IMR-90 (cell line): ENCODE results near the gene PLXNB1. TPM values are rescaled to one million over a fixed set of nuclear protein-coding genes. Genes with fewer than 3 reads are reported as not detected.

ENCODE experiments used
- ATAC-seq: fragments of 200-7000 bp; cut with Tn5 transposase; 2 replicates; pipeline ENCODE4 v1.9.1; 2020; ENCODE audit warnings: low read depth, mild to moderate bottlenecking, moderate library complexity
- BruUV-seq: library from RNA; stranded (reverse); fragments of 400-500 nt; replicated peaks from 2 replicates; lab custom pipeline; 2021; lab: Mats Ljungman, UMichigan
- CTCF ChIA-PET: fragments of 300-600 bp; formaldehyde crosslinking; extraction: SDS; loops from one replicate; lab custom pipeline; 2021; ENCODE audit warnings: antibody characterized with exemption; lab: Yijun Ruan, JAX
- POLR2A ChIA-PET: fragments of 300-600 bp; sonication (Branson Sonifier 250); formaldehyde crosslinking; loops from one replicate; lab custom pipeline; 2022; ENCODE audit warnings: antibody characterized with exemption; ENCODE audit not compliant: unreplicated experiment; lab: Charles Lee
- DNase-seq: peaks from one replicate; pipeline ENCODE4 v3.0.0; 2013
- H2AFZ ChIP-seq: replicated peaks from 2 replicates; pipeline ENCODE3; 2013; ENCODE audit warnings: low read length, mild to moderate bottlenecking; ENCODE audit not compliant: poor library complexity
- H2AK5ac ChIP-seq: 2 replicates; pipeline ENCODE4 v1.6.1; 2013; ENCODE audit warnings: low read depth, low read length, inconsistent platforms
- H2AK9ac ChIP-seq: replicated peaks from 2 replicates; pipeline ENCODE3; 2013; ENCODE audit warnings: mild to moderate bottlenecking, low read depth, low read length, moderate library complexity; ENCODE audit not compliant: poor library complexity
- H2BK120ac ChIP-seq: 2 replicates; pipeline ENCODE4 v1.6.1; 2013; ENCODE audit warnings: low read depth, low read length, inconsistent platforms
- H2BK15ac ChIP-seq: 3 replicates; pipeline ENCODE4 v1.6.1; 2013; ENCODE audit warnings: low read depth, low read length, inconsistent platforms
- H2BK20ac ChIP-seq: 2 replicates; pipeline ENCODE4 v1.6.1; 2013; ENCODE audit warnings: low read depth, mild to moderate bottlenecking, inconsistent platforms, low read length, moderate library complexity
- H2BK5ac ChIP-seq: 2 replicates; pipeline ENCODE4 v1.6.1; 2013; ENCODE audit warnings: mild to moderate bottlenecking, low read depth, low read length, inconsistent platforms; ENCODE audit not compliant: poor library complexity, severe bottlenecking
- H3K14ac ChIP-seq: replicated peaks from 2 replicates; pipeline ENCODE4 v1.6.1; 2013; ENCODE audit warnings: low read depth, low read length, inconsistent platforms
- H3K18ac ChIP-seq: 2 replicates; pipeline ENCODE4 v1.6.1; 2013; ENCODE audit warnings: low read depth, low read length, control low read depth
- H3K23ac ChIP-seq: 2 replicates; pipeline ENCODE4 v1.6.1; 2013; ENCODE audit warnings: low read depth, low read length, inconsistent platforms
- H3K27ac ChIP-seq: 2 replicates; pipeline ENCODE4 v1.5.1; 2013; ENCODE audit warnings: mild to moderate bottlenecking, control low read depth, low read length; ENCODE audit not compliant: insufficient read depth
- H3K27me3 ChIP-seq: 2 replicates; pipeline ENCODE4 v1.6.1; 2013; ENCODE audit warnings: low read length; ENCODE audit not compliant: control insufficient read depth, insufficient read depth
- H3K36me3 ChIP-seq: 2 replicates; pipeline ENCODE4 v1.6.1; 2013; ENCODE audit warnings: low read length, mixed read lengths; ENCODE audit not compliant: control insufficient read depth, insufficient read depth
- H3K4ac ChIP-seq: 2 replicates; pipeline ENCODE4 v1.6.1; 2013; ENCODE audit warnings: low read depth, low read length, inconsistent platforms
- H3K4me1 ChIP-seq: 2 replicates; pipeline ENCODE4 v1.6.1; 2013; ENCODE audit warnings: low read length, mixed read lengths; ENCODE audit not compliant: control insufficient read depth, insufficient read depth
- H3K4me2 ChIP-seq: 2 replicates; pipeline ENCODE4 v1.6.1; 2013; ENCODE audit warnings: low read depth, mild to moderate bottlenecking, control low read depth, low read length, moderate library complexity
- H3K4me3 ChIP-seq: 2 replicates; pipeline ENCODE4 v1.5.1; 2013; ENCODE audit warnings: low read depth, mild to moderate bottlenecking, control low read depth, low read length, moderate library complexity; ENCODE audit not compliant: insufficient read depth
- H3K56ac ChIP-seq: 2 replicates; pipeline ENCODE4 v1.6.1; 2013; ENCODE audit warnings: low read length, inconsistent platforms; ENCODE audit not compliant: insufficient read depth; ENCODE audit errors: extremely low read depth
- H3K79me1 ChIP-seq, 2 experiments: 2 replicates each; pipeline ENCODE4 v1.6.1; 2013; ENCODE audit warnings: low read length in 2 of 2, inconsistent platforms in 1 of 2, low read depth in 1 of 2
- H3K9ac ChIP-seq: 2 replicates; pipeline ENCODE4 v1.6.1; 2013; ENCODE audit warnings: low read depth, low read length, control low read depth
- H3K9me1 ChIP-seq: 2 replicates; pipeline ENCODE4 v1.6.1; 2013; ENCODE audit warnings: low read length, inconsistent platforms; ENCODE audit not compliant: insufficient read depth
- H3K9me3 ChIP-seq: 2 replicates; pipeline ENCODE4 v1.6.1; 2013; ENCODE audit warnings: low read length; ENCODE audit not compliant: control insufficient read depth, insufficient read depth
- H4K20me1 ChIP-seq: 2 replicates; pipeline ENCODE4 v1.6.1; 2013; ENCODE audit warnings: low read length, inconsistent platforms; ENCODE audit not compliant: insufficient read depth
- H4K5ac ChIP-seq: 2 replicates; pipeline ENCODE4 v1.6.1; 2013; ENCODE audit warnings: mild to moderate bottlenecking, low read depth, low read length, control low read depth
- H4K8ac ChIP-seq, 2 experiments: 2 replicates each; pipeline ENCODE4 v1.6.1; 2013; ENCODE audit warnings: low read depth in 2 of 2, low read length in 2 of 2, control low read depth in 1 of 2, inconsistent platforms in 1 of 2
- H4K91ac ChIP-seq: 2 replicates; pipeline ENCODE4 v1.6.1; 2013; ENCODE audit warnings: low read depth, low read length, inconsistent platforms; ENCODE audit not compliant: insufficient read depth
- CHD1 ChIP-seq: IDR thresholded peaks from 2 replicates; pipeline ENCODE4 v1.6.1; 2012; ENCODE audit warnings: low read depth, low read length, improper control_type of control experiment
- ELK1 ChIP-seq: fragments of 150-350 bp; IDR thresholded peaks from 2 replicates; pipeline ENCODE4 v1.6.1; 2016; ENCODE audit warnings: low read depth, mild to moderate bottlenecking, low read length, moderate library complexity, borderline replicate concordance
- FOS ChIP-seq: fragments of 150-350 bp; IDR thresholded peaks from 2 replicates; pipeline ENCODE4 v1.6.1; 2016; ENCODE audit warnings: low read depth, low read length
- MAFK ChIP-seq: IDR thresholded peaks from 2 replicates; pipeline ENCODE4 v1.6.1; 2012; ENCODE audit warnings: low read depth, low read length, improper control_type of control experiment
- MXI1 ChIP-seq: IDR thresholded peaks from 2 replicates; pipeline ENCODE4 v1.6.1; 2012; ENCODE audit warnings: low read depth, mild to moderate bottlenecking, low read length, moderate library complexity, borderline replicate concordance
- RCOR1 ChIP-seq: IDR thresholded peaks from 2 replicates; pipeline ENCODE4 v1.6.1; 2012; ENCODE audit warnings: mild to moderate bottlenecking, low read length, improper control_type of control experiment; ENCODE audit not compliant: insufficient replicate concordance
- WGBS, 2 experiments: methylation state at CpG; one replicate each; pipeline versions ENCODE4 v1.1.5 to v1.1.7; 2013; ENCODE audit warnings: missing lambda C conversion rate in 2 of 2; ENCODE audit not compliant: insufficient read length in 1 of 2; ENCODE audit errors: extremely low coverage in 2 of 2; 5-methylcytosine and 5-hydroxymethylcytosine counted together
- dilution Hi-C: fragments of 300-500 bp; cut with HindIII; formaldehyde crosslinking; loops from one replicate; pipeline ENCODE4 v1.14.3; 2018; ENCODE audit warnings: low sequenced_read_pairs; ENCODE audit not compliant: unreplicated experiment
- in situ Hi-C: fragments of 300-500 bp; cut with MboI; formaldehyde crosslinking; loops from 3 replicates; pipeline ENCODE4 v1.14.3; 2019; ENCODE audit warnings: low sequenced_read_pairs, inconsistent platforms, mixed read lengths
- intact Hi-C: fragments of 100-400 bp; cut with micrococcal nuclease; formaldehyde crosslinking; loops from 2 replicates; pipeline ENCODE4 v1.10.0; 2022
- polyA plus RNA-seq, 3 experiments: library from polyadenylated mRNA; depleted of rRNA; stranded (reverse); fragments of >200 nt; gene quantifications; 2 replicates each; pipeline ENCODE4 v1.2.3, GENCODE V29; 2012; ENCODE audit warnings: low replicate concordance in 1 of 3
- total RNA-seq: library from RNA; depleted of rRNA; stranded (reverse); fragments of >200 nt; gene quantifications from 2 replicates; pipeline ENCODE4 v1.2.3, GENCODE V29; 2012
- TF ChIP-seq, protein P1 (sequence below): fragments of 150-350 bp; IDR thresholded peaks from 2 replicates; pipeline ENCODE4 v1.6.1; 2017; ENCODE audit warnings: mild to moderate bottlenecking, antibody characterized with exemption, low read length, low read depth

PLXNB1 gene
- total and polyA plus RNA-seq, 2 of the 4 experiments (the other 2 are of a cell fraction), result 5.2 to 25.3 TPM

DNA sequence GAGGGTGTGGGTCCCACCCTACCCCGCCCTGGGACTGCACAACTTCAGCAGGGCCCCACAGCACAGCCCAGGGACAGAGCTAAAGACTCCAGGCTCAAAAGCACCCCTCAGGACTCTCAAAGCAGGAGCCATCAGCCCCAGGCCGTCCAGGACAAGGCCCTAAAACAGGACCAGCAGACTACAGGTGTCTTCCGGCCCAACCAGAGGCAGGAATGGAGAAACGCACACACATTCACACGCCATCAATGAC, 42.7 kb upstream of the PLXNB1 start:
- Histone ChIP-seq H2BK5ac (peak overlapping the region; percentile 94), H3K27me3 (no peaks in the 10 kb centered on the region), H4K8ac (peak overlapping the region; percentile 91 to 97), H3K23ac (peak overlapping the region; percentile 100), H3K4me3 (peak overlapping the region; percentile 68), H3K4me2 (peak overlapping the region; percentile 59), H2BK120ac (peak overlapping the region; percentile 89), H3K56ac (peak overlapping the region; percentile 91), H3K9ac (peak overlapping the region; percentile 96), H3K27ac (peak overlapping the region; percentile 94), H3K14ac (peak overlapping the region; percentile 100), H2BK20ac (peak overlapping the region; percentile 50; the same call in 1 of the 2 replicates), H3K36me3 (peaks cover 25% of the 10 kb centered on the region), H2BK15ac (peak overlapping the region; percentile 82; the same call in 2 of the 3 replicates), H3K9me3 (no peaks in the 10 kb centered on the region), H2AK9ac (peak overlapping the region; percentile 99), H4K20me1 (no peaks in the 10 kb centered on the region; the same call in 1 of the 2 replicates), H3K9me1 (peaks cover 12% of the 10 kb centered on the region; the same call in 1 of the 2 replicates), H3K18ac (peak overlapping the region; percentile 72), H4K5ac (peak overlapping the region; percentile 77), H3K79me1 (peaks cover 4 to 56% of the 10 kb centered on the region in 2 experiments), H2AK5ac (peak overlapping the region; percentile 98), H4K91ac (peak overlapping the region; percentile 93), H2AFZ (peak overlapping the region; percentile 95), H3K4ac (peak overlapping the region; percentile 100), H3K4me1 (peaks cover 6% of the 10 kb centered on the region)
- CTCF ChIA-PET, result interaction anchor here (0.7 to 1.6 kb wide), 5 partner anchors 13 to 76 kb away, joined by 3 read pairs; no protein-coding TSS in a partner anchor
- POLR2A ChIA-PET, result interaction anchor here (0.5 kb wide), 1 partner anchor 49 kb away, joined by 3 read pairs; no protein-coding TSS in a partner anchor
- intact Hi-C loops, result loop anchor here (2.0 kb wide), 2 partner anchors 76 to 162 kb away; partner anchors contain the start of gene SLC26A6
- dilution Hi-C loops, result no loop called here
- DNase-seq (no peak), ATAC-seq (peak; percentile 59)
- TF ChIP-seq, protein P1, sequence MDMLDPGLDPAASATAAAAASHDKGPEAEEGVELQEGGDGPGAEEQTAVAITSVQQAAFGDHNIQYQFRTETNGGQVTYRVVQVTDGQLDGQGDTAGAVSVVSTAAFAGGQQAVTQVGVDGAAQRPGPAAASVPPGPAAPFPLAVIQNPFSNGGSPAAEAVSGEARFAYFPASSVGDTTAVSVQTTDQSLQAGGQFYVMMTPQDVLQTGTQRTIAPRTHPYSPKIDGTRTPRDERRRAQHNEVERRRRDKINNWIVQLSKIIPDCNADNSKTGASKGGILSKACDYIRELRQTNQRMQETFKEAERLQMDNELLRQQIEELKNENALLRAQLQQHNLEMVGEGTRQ, result no peak
- TF ChIP-seq MAFK, result no peak
- no peak for TF ChIP-seq RCOR1
- no peak for TF ChIP-seq CHD1
- TF ChIP-seq MXI1, result no peak
- TF ChIP-seq ELK1, result no peak
- TF ChIP-seq FOS, result no peak
- in situ Hi-C loops, result no loop called here
- 0% methylated on average over 3 of the region's 5 CpGs; no CpG with 5 or more reads in 1 of the 2 experiments for WGBS, 2 experiments
- BruUV-seq, result no TSS peak
